Measurements from ENCODE around the gene SPRYD4.

DNA sequence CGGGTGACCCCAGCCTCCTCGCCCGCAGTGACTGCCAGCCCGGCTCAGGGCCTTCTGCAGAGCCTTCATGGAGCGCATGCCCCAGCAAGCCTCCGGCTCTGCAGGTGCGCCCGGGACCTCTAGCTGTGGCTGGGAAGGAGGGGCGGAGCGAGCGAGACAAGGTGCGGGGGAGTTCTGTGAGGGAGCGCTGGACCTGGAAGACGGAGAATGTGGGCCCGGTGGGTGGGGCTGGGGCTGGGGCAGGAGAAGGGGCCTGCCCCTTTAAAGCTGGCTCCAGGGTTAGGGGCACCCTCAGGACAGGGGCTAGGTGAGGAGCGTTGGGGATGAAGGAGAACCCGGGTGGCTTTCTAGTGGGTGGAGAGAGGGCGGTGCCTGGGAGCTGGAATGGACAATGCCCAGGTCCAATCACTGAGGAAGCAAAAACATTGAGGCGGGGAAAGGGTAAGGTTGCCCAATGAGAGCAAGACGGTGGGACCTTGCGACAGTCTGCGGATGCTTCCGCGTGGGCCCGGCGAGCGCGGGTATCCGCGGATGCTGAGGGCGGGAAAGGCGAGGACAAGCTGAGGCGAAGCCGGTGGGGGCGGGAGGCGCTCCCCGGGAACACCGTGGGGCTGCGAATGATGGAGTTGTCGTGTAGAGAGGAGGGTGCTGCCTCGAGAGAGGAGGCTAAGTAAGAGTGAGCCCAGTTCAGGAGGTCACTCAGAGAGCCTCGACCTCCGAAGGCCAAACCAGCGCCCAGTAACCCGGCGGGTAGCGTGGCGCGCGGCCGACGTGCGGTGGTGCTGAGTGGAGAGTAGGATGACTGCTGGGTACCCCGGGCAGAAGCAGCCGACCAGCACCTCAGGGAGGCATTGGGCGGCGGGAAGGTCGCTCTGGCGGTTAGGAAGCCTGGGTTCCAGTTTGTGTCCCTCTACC, 19.9 kb downstream of the SPRYD4 start, which contains the start of gene GLS2:
- TF ChIP-seq POLR2A (IDR thresholded peaks at IDR 0.05) = no peak
- TF ChIP-seq, protein P1, sequence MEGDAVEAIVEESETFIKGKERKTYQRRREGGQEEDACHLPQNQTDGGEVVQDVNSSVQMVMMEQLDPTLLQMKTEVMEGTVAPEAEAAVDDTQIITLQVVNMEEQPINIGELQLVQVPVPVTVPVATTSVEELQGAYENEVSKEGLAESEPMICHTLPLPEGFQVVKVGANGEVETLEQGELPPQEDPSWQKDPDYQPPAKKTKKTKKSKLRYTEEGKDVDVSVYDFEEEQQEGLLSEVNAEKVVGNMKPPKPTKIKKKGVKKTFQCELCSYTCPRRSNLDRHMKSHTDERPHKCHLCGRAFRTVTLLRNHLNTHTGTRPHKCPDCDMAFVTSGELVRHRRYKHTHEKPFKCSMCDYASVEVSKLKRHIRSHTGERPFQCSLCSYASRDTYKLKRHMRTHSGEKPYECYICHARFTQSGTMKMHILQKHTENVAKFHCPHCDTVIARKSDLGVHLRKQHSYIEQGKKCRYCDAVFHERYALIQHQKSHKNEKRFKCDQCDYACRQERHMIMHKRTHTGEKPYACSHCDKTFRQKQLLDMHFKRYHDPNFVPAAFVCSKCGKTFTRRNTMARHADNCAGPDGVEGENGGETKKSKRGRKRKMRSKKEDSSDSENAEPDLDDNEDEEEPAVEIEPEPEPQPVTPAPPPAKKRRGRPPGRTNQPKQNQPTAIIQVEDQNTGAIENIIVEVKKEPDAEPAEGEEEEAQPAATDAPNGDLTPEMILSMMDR (IDR thresholded peaks at IDR 0.05) = no peak

Measured in tibial nerve (tissue), 3 donors.